ENCODE results near the gene DIS3L2.

DNA sequence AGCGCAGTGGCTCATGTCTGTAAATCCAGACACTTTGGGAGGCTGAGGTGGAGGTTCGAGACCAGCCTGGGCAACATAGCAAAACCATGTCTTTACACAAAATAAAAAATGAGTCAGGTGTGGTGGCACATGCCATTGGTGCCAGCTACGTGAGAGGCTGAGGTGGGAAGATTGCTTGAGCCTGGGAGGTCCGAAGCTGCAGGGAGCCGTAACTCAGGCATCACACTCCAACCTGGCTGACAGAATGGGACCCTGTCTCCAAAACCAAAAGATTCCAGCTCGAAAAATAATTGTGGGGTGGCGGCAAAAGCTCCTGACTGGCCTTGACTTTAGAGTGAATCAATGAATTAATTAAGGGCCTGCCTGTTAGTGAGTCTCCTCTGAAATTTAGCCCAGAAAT lies 415.8 kb downstream of the DIS3L2 start:
- no peak for TF ChIP-seq CTCF (IDR thresholded peaks at IDR 0.05)
- no peak for TF ChIP-seq POLR2A (IDR thresholded peaks at IDR 0.05)
- TF ChIP-seq POLR2AphosphoS5 (IDR thresholded peaks at IDR 0.05; ENCODE audit: insufficient read depth in 1 of 2, low read depth in 1 of 2), result no peak
